GM12891 (cell line): Measurements from ENCODE around the gene ZMIZ1.

Experiments
- POLR2A ChIP-seq: IDR thresholded peaks from 2 replicates; pipeline ENCODE4 v1.6.1; 2011; ENCODE audit warnings: low read depth, low read length, control low read depth
- POLR2AphosphoS5 ChIP-seq: IDR thresholded peaks from 2 replicates; pipeline ENCODE4 v1.6.1; 2011; ENCODE audit warnings: low read depth, low read length, control low read depth
- SPI1 ChIP-seq: IDR thresholded peaks from 2 replicates; pipeline ENCODE4 v1.6.1; 2011; ENCODE audit warnings: low read depth, low read length, control low read depth
- TAF1 ChIP-seq: IDR thresholded peaks from 2 replicates; pipeline ENCODE4 v1.6.1; 2011; ENCODE audit warnings: low read depth, low read length, control low read depth

GRCh38 chr10:79287973-79288723 lies 219.4 kb downstream of the ZMIZ1 start:
- TF ChIP-seq POLR2A (no peak), TAF1 (no peak), SPI1 (no peak), POLR2AphosphoS5 (no peak)
